ENCODE measurements around the gene IL20RB.
A peak's percentile ranks its signal among the peaks of the same experiment; 100 is the strongest.

DNA sequence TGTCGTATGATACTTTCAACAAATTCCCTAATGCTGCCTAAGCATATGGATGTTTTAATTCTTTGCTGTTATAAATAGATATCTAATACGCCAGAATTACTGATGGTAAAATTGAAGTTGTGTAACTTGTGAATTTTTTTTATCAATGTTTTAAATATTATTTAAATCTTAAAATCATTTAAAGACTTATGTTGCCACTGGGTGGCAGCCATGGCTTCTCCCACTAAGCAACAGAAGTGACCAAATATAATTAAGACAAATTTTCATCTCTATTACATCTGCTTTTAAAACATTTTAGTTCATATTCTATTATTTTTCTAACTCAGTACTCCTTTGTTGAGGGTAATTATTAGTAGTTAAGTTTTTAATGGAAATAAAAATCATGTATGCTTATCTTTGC, 8.1 kb upstream of the IL20RB start:
- TF ChIP-seq, protein P1, sequence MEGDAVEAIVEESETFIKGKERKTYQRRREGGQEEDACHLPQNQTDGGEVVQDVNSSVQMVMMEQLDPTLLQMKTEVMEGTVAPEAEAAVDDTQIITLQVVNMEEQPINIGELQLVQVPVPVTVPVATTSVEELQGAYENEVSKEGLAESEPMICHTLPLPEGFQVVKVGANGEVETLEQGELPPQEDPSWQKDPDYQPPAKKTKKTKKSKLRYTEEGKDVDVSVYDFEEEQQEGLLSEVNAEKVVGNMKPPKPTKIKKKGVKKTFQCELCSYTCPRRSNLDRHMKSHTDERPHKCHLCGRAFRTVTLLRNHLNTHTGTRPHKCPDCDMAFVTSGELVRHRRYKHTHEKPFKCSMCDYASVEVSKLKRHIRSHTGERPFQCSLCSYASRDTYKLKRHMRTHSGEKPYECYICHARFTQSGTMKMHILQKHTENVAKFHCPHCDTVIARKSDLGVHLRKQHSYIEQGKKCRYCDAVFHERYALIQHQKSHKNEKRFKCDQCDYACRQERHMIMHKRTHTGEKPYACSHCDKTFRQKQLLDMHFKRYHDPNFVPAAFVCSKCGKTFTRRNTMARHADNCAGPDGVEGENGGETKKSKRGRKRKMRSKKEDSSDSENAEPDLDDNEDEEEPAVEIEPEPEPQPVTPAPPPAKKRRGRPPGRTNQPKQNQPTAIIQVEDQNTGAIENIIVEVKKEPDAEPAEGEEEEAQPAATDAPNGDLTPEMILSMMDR (IDR thresholded peaks at IDR 0.05) = peak in 2 of 6 experiments; percentile 22 to 26
- TF ChIP-seq POLR2A (IDR thresholded peaks at IDR 0.05) = no peak

Measured in adrenal gland (tissue), 5 donors.